Cardiac fibroblast (primary cell): ENCODE results near the gene RTN4RL1.
A peak's percentile ranks its signal among the peaks of the same experiment; 100 is the strongest.

ENCODE experiments used
- DNase-seq, 2 donors: peaks; one replicate each; pipeline versions ENCODE4 v3.0.0 to v3.0.0-alpha.2; 2010; ENCODE audit warnings: low read depth in 2 of 2
- H3K4me3 ChIP-seq, 2 donors: replicated peaks in 1 of 2; 1 replicate in 1 of 2; 2 replicates in 1 of 2; pipeline ENCODE4 v1.5.1; 2011; ENCODE audit warnings: low read depth in 2 of 2, low read length in 2 of 2, mild to moderate bottlenecking in 2 of 2, moderate library complexity in 1 of 2
- CTCF ChIP-seq: IDR thresholded peaks from one replicate; pipeline ENCODE4 v1.5.1; 2011; ENCODE audit warnings: low read depth, mild to moderate bottlenecking, low read length, inconsistent platforms

RTN4RL1 gene

DNA sequence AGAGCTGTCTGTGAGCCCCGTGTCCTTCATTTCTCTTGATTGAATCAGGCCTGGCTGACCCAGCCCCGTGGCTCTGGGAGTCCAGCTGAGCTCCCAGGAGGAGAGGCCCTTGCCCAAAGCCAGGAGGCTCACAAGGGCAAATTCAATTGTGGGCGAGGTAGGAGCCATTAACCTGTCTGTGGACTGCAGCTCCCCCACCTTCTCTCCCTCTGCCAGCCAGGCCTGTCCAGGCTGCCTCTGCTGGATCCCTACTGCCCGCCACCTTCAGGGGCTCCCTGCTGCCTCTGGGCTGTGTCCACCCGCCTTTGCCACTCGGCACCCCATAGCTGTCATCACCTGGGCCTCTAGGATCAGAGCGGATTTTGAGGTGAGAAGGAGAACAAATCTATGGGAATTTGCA, 61.9 kb downstream of the RTN4RL1 start:
- no peak for TF ChIP-seq CTCF
- DNase-seq = no peak
- H3K4me3 ChIP-seq = no peak overlapping the region

GRCh38 chr17:1961189-1961588, 63.9 kb downstream of the RTN4RL1 start:
- H3K4me3 ChIP-seq = no peak overlapping the region
- no peak for TF ChIP-seq CTCF
- no peak for DNase-seq

DNA sequence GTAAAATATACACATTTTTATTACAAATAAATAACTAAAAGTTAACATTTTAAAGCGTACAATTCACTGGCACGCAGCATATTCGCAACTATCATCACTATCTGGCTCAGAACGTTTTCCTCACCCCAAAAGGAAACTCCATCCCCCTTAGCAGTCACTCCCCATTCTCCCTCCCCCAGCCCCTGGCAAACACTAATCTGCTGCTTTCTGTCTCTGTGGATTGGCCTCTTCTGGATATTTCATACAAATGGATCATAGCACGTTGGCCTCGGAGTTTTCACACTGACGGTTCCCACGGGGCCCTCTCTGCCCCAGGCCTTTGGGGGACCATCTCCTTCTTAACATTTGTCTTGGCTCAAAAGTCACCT, 64.6 kb downstream of the RTN4RL1 start:
- no peak overlapping the region for H3K4me3 ChIP-seq
- TF ChIP-seq CTCF = no peak
- DNase-seq = peak in 1 of 2 donors; percentile 33

DNA sequence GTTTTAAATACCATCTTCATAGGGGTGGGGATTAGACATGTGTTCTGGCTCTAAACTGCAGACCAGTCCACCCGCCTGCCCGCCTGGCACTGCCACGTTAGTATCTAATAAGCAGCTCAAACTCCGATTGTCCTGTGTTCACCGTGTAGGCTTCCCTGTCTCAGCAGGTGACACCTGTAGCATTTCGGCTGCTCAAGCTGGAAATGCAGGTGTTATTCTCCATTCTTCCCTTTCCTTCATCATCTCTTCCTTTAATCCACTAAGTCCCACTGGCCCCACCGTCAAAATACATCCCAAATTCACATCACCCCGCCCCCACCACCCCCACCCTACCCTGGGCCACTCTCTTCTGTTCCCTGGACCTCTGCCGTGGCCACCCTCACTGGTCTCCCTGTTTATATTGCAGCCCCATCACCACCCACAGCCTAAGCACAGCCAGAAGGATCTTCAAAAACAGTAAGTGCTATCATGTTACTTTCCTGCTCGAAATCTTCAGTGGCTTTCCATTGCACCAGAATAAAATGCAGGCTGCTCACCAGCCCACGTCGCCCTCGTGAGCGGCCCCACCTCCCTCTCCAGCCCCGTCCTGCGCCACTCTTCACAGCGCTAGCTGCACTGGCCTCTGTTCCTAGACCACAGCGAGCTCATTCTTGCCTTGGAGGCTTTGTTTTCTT, 65.1 kb downstream of the RTN4RL1 start:
- no peak overlapping the region for H3K4me3 ChIP-seq
- TF ChIP-seq CTCF = no peak
- DNase-seq = peak in 1 of 2 donors; percentile 39

GRCh38 chr17:1958134-1958881, 66.8 kb downstream of the RTN4RL1 start:
- DNase-seq = peak in 1 of 2 donors; percentile 38
- TF ChIP-seq CTCF = no peak
- H3K4me3 ChIP-seq = no peak overlapping the region

DNA sequence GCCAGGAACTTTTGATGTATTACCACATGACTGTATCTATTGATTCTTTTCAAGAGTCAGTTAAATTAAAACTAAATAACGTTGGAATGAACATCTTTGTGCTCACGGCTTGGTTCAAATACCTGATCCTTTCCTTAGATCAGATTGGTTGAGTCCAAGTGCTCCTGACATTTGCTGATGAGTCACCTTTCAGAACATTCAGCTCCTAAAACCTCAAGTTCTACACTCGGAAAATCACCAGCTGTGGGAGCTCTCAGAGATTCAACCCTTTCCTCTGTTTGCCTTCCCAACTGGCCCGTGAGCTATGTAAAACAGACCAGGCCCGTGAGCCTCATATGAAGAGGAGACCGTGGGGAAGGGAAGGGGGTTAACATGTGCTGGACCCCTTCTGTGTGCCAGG, 68.1 kb downstream of the RTN4RL1 start:
- TF ChIP-seq CTCF = no peak
- DNase-seq = peak in 1 of 2 donors; percentile 14
- H3K4me3 ChIP-seq = no peak overlapping the region

DNA sequence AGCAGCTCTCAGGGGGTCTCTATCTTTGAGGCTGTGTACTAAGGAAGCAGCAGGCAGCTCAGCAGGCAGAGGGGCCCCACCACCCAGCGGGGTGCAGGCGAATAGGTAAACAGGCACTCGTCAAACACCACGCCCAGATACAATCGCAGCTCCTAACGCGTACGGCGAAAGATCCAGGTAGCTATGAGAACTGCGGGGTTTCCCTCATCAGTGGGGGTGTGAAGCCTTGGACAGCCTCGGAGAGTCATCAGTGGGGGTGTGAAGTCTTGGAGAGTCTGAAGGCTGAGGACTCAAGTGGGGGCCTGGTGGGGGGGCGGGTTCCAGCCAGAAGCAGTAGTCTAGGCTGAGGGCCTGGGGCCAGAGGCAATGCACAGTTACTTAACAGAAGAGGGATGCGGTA, 69.0 kb downstream of the RTN4RL1 start:
- no peak for TF ChIP-seq CTCF
- DNase-seq = no peak
- no peak overlapping the region for H3K4me3 ChIP-seq
